Stimulated activated CD4-positive, alpha-beta T cell treated with anti-CD3 and anti-CD28 coated beads, Interleukin-1b, Interleukin-23, amount 100 ng/mL, for 24 hours (primary cell): ENCODE results near the gene ERP27.
A peak's percentile ranks its signal among the peaks of the same experiment; 100 is the strongest.

Source experiments
- DNase-seq, 4 experiments: peaks; one replicate each; pipeline ENCODE4 v3.0.0-alpha.2; 2020; ENCODE audit warnings: low read depth in 4 of 4, low spot score in 1 of 4

Gene ERP27

DNA sequence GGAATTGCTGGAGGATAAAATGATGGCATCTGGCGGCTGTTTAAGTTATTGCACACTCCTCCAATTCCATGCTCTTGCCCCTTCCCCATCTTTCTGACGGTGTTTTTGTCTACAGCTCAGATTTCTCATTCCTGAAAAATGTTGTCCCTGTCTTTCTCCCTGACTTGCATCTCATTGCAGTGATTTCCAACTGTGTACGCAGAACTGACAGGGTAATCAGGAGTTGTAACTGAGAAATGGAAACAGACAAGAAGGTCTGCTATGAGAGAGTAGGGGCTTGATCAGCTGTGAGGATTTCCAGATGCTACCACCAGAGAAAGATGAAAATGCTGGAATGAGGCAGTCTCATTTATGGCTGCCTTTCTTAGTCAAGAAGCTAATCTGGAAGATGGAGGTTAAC, 1.3 kb downstream of the ERP27 start:
- DNase-seq: no peak

DNA sequence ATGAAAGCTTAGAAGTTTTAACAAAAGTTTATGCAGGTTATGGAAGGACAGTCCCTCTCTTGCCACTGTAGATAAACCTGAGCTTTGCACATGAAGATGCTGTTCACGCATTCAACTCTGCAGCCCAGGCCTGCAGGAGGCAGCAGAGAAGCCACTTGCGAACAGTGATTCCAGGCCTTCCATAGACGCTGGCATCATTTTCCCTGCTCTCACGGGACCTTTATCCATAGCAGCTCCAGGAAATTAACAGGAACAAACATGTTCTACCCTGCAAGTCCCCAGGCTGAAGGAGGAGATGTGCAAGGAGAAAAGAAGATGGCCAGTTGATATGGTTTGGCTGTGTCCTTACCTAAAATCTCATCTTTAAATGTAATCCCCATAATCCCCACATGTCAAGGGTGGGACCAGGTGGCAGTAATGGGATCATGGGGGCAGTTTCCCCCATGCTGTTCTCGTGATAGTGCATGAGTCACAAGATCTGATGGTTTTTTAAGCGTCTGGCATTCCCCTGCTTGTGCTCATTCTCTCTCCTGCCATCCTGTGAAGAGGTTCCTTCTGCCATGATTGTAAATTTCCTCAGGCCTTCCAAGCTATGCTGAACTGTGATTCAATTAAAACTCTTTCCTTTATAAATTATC, 2.0 kb downstream of the ERP27 start:
- no peak for DNase-seq

DNA sequence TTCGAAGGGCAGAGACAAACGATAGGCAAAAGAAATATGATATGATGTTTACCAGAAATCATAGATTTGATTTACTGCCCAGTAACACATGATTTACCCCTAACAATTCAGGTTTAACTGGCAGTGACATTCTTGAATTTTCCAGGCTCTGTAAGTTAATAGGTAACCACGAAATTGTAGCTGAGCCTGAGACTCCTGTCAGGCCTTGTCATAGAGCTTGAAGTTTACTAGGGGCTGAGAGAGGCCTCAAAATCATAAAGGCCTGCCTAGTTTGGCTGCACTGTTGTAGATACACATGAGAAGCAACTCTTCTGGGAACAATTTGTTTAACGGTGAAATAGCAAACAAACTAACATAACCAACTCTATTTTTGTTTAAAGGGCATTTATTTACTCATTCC, 3.3 kb downstream of the ERP27 start:
- DNase-seq: no peak

DNA sequence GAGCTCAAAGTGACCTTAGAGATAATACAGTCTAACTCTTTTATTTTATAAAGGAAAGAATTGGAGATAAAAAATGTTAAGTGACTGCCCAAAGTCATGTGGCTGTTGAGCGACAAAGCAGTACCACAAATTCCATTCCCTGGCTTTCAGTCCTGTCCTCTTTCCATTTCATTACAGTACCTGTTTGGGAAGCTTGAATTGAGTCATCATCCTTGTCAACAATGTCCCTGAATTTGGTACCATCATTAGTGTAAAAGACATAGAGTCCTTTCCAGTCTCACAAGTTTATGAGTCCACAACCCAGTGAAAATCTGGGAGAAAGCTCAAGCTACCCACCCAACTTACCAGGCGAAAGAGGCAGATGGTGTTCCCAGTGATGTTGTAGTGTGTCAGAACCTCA, 3.8 kb downstream of the ERP27 start:
- no peak for DNase-seq

DNA sequence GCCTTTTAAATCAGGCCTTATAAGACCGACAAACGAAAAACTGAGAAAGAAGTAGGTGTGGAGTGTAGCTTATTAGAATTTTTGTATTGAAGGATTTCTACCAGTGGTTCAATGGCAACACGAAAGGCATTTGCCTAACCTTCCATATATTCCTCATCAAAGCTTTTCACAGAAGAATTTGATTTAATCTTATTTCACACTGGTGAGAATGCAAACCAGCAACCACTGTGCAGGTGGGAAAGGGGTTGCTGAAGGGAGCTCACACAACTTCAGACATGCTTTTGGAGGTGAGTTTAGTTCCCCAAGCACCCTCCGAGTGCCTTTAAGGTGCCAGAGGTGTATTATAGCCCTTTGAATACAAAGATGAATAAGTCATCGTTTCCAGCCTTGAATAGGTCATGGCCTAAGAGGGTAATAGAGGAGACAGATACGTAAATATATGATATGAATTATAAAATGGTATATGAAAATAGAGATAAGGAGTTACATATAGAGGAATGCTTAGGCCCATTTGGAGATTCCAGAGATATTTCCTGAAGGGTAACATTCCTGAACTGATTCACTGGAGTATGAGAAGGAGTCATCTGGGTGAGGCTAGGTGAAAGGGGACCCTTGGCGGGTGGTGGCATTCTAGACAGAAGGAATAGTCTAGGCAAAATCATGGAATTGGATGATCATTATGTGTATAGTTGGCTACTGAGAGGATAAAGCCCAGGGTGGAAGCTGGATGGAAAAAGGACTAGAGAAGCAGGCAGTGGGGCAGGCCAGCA, 6.4 kb downstream of the ERP27 start:
- DNase-seq: no peak

DNA sequence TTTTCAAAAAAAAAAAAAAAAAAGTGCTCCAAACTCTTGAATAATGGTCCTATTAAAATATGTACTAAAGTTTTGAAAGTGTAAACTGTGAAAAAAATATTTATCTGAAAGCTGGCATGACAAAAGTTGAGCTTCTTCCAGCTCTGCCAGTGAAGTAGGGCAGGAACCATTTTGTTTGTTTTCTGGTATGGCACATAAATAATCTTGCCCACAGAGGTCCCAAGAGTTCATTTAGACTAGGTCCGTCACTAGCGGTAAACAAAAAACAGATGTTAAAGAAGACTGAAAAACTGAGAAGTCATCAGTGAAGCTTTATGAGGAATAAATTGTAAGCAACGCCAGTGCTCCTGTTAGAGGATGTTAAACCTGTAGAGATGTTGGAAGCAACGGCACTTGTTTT, 7.0 kb downstream of the ERP27 start:
- no peak for DNase-seq

DNA sequence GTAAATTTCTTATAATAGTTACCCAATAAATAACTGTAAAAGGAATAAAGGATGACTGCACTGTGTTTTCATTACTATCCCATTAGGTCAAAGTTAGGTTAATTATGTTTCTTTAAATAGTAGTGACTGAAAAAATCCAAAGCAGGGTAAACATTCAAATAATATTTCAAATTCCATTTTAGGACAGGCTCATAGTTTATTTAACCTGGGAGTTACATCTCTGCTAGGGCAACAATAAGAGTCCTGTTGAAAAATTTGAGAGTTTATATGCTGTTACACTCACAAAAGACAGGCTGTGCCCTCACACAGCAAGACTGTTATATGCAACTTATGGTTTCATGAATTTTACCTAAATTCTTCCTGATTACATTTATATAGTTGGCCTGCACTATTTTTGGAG, 8.0 kb downstream of the ERP27 start:
- DNase-seq: no peak

DNA sequence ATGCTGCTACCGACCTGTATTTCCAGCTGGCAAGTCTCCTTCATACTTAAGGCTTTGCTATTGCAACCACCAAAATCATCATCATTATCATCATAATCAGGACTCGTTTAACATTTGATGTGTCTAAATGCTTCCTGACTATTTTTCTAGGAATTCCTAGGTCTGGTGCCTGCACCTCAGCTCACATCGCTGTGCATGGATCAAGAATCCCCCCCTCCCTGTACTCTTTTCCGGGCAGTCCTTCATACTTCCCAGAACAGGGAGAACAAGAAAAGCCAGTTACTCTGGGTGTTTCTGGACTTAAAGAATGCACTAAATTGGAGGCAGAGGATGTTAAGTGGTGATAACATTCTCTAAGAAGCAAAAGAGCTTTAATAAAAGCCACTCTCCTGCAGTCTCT, 9.4 kb downstream of the ERP27 start:
- no peak for DNase-seq

DNA sequence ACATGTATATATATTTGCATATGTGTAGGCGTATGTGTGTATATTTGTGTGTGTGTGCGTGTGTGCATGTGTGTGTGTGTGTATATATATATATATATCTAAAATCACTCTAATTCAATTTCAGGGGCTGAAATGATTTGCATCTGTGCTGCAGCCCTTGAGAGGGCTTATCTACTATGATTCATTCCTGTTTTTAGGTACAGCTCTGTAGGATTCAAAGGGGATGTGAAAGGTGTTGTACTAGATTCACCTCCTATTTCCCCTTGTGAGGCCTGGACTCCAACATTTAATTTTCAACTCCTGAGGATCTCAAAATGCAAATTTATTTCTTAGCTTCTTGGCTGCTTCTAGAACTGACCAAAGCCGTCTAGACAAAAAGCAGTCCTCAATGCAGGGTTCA, 11.1 kb downstream of the ERP27 start:
- no peak for DNase-seq

DNA sequence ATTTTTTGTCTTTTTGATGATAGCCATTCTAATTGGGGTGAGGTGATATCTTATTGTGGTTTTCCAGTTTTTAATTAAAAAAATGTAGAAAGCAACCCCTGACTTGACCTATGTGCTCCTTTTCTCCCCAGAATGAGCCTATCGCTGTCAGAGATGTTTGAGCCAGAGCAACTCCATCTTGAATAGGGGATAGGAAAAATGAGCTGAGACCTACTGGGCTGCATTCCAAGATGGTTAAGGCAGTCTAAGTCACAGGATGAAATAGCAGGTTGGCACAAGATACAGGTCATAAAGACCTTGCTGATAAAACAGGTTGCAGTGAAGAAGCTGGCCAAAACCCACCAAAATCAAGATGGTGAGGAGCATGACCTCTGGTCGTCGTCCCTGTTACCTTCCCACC, 13.8 kb downstream of the ERP27 start:
- DNase-seq: no peak

DNA sequence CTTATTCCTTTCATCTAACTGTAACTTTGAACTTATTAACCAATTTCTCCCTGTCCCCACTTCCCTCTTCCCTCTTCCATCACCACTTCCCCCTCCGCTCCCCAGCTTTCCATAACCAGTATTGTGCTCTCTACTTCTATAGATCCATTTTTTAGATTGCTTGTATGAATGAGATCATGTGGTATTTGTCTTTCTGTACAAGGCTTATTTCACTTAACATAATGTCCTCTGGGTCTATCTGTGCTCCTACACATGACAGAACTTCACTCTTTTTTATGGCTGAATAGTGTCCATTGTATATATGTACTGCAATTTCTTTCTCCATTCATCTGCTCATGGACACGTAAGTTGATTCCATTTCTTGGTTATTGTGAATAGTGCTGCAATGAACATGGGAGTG, 14.4 kb downstream of the ERP27 start:
- DNase-seq: no peak

DNA sequence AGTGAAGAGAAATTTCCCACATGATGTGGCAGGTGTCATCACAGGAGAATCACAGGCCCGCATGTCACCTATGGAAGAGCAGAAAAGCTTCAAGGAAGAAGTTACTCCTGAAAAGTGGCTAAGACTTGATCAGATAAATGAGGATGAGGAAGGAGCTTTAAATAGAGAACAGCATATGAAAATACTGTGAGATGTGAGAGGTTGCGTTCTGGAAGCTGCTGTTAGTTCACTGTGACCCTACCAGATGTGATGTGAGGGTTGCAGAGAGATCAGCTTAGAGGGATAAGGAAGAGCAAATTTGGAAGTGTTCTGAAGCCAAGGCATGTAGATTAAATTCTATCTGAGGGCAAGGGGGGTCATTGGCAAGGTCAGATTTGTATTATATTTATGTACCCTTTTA, 17.1 kb downstream of the ERP27 start:
- DNase-seq: no peak

DNA sequence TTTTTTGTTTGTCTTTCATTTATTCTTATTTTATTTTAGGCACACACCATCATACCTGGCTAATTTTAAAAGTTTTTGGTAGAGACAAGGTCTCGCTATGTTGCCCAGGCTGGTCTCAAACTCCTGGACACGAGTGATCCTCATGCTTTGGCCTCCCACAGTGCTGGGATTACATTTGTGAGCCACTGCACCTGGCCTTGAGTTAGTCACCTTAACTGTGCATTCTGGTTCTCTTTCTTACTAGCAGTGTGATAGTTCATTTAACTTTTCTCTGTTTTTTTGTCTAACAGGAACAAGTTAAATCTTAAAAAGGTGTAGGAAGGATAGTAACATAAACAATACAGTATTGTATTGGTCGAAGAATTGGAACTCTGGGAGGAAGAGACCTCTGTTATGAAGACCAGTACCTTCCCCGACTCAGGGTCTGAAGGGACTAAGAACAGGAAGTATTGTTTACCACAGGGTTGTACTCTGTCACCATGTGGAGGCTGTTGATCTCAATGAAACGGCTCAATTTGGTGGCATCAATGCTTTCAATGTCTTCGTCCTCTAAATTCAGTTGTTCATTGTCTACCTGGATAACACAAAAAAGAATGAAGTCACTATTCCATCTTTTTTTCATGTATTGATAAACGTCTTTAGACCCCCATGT, 17.7 kb downstream of the ERP27 start:
- DNase-seq: no peak

DNA sequence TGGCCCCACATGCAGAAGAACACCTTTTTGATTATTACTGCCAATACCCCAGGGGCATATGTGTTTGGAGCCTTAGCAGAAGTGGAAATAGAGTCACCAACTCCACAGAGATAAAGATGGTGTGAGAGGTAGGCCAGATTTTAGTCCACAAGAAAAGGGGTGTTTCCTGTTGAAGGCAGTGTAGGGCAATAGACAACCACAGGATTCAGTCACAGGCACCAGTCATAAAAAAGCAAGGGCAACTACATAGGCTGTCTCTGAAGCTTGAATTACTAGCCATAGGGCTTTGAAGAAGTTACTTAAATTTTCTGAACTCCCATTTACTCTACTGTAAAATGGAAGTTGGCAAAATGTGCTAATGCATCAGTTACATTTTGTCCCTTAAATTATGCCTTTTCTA, 18.9 kb downstream of the ERP27 start:
- no peak for DNase-seq

DNA sequence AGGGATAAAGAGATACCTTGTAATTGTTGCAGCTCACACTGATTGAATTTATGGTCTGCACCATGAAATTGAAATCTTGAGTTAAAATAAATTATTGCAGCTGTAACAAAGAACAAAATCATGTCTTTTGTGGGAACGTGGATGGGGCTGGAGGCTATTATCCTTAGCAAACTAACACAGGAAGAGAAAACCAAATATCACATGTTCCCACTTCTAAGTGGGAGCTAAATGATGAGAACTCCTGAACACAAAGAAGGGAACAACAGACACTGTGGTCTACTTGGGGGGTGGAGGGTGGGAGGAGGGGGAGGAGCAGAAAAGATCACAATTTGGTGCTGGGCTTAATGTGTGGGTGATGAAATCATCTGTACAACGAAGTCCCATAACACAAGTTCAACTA, 22.6 kb downstream of the ERP27 start:
- no peak for DNase-seq

DNA sequence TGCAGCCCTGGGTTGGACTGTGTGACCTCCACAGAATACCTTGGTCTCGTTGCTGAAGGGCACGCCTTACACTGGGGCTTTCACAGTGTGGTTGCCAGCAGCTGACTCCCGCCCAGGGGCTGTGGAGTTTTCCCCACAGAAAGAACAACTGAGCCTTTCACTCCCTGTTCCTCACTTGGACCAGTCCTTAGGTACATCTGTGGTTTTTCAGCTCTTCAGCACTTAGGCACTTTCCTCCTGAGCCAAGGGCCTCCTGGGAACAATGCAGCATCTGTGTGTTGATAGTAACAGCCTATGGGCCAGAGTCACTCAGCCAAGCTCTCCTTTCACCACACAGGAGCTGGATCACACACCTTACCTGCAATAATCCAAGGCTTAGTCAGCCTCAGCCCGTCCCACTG, 25.0 kb downstream of the ERP27 start:
- DNase-seq: no peak

DNA sequence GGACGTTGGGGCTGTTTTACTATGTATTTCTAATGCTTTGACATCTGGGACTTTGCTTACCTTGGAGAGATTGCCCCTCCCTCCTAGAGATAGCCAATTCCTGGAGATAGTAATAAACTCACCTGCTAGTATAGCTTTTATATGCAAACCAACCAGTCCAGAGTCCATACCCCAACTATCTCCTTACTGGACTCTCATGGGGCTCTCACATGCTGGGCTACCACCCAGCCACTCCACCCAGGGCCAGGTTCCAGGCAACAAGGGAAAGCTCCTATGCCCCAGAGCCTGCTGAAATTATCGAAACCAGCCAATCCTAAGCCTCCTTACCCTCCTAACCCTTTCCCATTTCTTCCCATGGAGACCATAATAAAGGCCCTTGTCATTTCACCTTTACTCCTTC, 27.2 kb downstream of the ERP27 start:
- no peak for DNase-seq

DNA sequence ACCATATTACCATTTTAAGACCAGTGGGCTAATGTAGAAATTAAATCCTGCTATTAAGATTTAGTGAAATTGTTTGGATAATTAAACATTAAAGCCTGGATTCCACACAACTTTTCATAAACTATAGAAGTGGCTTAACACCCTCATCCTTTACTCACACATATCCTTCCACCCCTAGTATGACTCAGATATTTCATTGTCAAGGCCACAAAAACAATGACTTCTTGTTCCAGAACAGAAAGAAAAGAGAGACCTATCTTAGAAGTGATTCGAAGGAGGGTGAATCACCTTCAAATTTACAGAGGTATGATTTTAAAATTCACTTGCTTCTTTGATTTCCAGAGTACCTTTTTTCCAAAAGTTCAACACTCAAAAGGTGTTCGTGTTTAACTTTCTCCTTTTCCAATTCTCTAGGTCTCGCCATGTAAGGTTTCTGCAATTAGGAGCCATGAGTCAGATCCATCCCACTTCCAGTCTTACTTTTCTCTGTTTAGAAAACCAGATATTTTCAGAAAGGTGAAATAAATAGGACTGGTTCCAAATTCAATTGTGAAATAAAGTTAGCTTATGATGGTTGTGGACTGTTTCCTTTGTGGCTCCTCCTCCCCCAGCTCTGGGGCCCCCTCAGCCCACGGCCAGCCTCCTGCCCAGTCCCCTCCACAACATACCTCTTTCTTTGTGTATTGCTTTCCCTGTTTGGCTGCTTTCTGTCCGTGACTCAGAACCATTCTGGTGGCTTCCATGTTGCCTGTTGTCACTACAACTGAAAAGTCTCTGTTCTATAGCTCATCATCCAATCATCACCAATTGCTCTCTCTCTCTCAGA, 28.0 kb downstream of the ERP27 start:
- DNase-seq: peak in 3 of 4 experiments; percentile 1 to 18 (median 3)

DNA sequence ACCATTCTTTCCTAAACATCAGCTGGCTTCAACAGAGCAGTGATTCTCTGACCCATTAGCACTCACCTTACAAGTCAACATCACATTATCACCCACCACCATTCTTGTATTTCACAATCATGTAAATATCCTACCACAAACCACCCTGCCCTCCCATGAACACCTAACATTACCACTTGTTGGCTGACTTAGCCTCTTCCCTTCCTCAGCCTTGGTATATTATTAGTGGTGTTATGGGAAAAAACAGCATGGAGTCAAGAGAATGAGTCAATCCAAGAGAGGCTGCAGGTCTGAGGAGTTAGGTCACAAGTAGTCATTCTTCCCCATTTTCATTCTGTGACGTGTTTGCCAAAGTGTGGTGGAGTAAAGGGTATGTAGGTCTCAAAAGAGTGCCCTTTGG, 30.4 kb downstream of the ERP27 start:
- no peak for DNase-seq

DNA sequence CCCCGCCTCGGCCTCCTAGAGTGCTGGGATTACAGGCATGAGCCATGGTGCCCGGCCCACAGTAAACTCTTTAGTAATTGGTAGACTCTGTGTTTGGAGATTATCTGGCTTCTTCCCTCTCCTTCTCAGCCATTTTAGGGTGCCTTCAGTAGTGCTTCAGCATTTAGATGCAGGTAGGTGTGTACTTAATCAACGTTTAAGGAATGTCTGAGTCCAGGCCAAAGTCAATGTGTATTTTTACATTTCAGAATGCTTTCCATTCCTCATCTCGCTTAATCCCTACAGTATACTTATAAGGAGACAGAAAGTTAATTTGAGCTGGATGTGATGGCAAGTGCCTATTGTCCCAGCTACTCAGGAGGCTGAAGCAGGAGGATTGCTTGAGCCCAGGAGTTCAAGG, 32.2 kb downstream of the ERP27 start:
- no peak for DNase-seq

DNA sequence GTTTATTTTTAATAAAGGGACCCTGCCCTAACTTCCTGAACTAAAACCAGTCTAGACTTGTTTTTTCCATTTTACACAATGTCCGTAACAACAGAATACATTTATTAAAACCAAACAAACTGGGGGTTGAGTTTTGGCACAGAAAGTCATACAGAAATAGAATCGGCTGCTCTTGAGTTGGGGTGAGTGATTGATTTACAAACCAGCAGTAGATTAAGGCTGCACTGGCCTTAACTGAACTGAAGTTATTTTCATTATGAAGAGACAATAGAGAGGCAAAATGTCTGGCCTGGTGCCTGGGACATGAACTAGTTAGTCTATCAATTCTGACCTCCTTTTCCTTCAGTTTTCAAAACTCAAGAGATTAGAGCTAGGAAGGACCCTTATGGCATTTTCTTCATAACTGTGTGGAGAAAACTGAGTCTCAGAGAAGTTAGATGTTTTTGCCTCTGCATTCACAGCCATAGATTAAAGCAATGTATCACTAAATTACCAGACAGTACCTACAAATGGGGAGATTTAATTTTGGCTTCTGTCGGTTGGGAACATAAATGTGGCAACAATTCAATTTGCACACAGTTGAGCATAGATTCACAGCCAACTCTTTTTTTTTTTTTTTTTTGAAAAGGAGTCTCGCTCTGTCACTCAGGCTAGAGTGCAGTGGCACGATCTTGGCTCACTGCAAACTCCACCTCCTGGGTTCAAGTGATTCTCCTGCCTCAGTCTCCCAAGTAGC, 32.9 kb downstream of the ERP27 start:
- DNase-seq: no peak
